ENCODE results near the gene KICS2.
"Not testable (repeated sequence)": the region's sequence is repeated elsewhere in the genome, so short reads cannot be mapped to it uniquely, and the experiment has no call there.

The KICS2 gene

DNA sequence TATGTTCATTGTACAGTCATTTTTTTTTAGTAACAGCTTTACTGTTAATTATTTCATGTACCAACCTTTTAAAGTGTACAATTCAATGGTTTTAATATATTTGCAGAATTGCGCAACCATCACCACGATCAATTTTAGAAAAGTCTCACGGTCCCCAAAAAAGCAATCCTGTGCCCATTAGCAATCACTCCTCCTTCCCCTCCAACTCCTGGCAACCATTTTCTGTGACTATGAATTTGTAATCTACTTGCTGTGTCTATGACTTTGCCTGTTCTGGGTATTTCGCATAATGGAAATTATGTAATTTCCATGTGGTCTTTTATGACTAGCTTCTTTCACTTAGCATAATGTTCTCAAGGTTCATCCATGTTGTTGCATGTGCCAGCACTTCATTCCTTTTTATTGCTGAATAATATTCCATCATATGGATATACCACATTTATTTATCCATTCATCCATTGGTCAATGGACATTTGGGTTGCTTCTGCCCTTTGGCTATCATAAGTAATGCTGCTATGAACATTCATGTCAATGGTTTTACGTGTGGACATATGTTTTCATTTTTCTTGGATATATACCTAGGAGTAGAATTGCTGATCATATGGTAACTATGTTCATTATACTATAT lies 9.9 kb downstream of the KICS2 start:
- no peak for DNase-seq

DNA sequence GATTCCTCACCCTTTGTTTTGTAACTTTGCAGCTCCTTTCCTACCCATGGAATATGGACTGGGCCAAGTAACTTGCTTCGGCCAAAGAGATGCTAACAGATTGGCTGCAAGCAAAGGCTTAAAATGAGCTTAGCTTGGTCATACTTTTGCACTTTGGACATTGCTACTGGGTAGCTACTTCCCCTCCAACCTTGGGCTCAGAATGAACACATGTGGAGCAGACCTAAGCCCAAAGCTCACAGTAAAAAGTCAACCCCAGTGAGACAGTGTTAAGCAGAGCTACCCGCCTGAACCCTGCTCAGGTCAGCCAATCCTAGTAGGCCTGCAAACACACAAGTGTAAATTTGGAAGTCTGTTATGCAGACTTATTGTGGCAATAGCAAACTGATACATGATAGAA lies 14.6 kb downstream of the KICS2 start:
- DNase-seq, result no peak

DNA sequence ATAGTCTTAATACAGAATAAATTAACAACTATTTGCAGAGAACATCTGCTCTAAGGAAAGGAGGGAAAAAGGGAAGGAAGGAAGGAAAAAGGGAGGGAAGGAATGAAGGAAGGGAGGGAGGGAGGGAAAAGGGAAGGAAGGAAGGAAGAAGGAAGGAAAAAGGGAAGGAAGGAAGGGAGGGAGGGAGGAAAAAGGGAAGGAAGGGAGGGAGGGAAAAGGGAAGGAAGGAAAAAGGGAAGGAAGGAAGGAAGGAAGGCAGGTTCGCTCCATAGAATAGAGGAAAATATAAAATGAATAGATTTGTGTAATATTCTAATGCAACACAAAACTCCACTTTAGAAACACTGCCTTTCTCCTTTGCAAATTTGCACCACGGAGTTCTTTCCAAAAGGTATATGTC lies 16.6 kb downstream of the KICS2 start:
- DNase-seq, result no peak

DNA sequence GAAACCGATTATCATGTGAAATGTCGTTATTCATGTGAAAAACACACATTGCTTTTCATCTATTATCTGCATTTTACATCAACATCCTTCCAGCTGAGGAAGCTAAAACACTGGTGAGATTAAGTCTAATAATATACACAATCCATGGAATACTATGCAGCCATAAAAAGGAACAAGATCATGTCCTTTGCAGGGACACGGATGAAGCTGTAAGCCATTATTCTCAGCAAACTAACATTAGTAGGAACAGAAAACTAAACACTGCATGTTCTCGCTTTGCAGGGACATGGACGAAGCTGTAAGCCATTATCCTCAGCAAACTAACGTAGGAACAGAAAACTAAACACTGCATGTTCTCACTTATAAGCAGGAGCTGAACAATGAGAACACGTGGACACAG lies 18.3 kb downstream of the KICS2 start:
- DNase-seq, result no peak

DNA sequence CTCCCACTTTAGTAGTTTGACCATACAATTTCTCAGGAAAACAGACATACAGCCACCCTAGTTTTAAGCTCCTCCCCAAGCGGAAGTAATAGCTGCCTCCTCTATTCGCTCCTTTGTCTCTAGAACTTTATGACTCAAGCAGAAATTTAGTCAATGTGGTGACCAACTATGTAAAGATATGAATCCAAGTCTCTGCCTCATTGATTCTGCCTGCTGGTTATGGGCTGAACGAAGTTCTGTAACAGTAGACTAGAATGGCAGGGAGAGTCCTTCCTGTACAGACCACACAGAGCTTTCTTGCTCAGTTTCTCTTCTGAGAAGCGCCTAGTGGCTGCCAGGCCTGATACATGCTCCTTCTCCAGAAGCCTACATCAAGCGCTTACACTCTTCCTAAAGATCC lies 19.1 kb downstream of the KICS2 start:
- DNase-seq, result no peak

DNA sequence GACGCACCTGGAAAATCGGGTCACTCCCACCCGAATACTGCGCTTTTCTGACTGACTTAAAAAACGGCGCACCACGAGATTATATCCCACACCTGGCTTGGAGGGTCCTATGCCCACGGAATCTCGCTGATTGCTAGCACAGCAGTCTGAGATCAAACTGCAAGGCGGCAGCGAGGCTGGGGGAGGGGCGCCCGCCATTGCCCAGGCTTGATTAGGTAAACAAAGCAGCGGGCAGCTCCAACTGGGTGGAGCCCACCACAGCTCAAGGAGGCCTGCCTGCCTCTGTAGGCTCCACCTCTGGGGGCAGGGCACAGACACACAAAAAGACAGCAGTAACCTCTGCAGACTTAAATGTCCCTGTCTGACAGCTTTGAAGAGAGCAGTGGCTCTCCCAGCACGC lies 26.3 kb downstream of the KICS2 start:
- not testable (repeated sequence) for DNase-seq

DNA sequence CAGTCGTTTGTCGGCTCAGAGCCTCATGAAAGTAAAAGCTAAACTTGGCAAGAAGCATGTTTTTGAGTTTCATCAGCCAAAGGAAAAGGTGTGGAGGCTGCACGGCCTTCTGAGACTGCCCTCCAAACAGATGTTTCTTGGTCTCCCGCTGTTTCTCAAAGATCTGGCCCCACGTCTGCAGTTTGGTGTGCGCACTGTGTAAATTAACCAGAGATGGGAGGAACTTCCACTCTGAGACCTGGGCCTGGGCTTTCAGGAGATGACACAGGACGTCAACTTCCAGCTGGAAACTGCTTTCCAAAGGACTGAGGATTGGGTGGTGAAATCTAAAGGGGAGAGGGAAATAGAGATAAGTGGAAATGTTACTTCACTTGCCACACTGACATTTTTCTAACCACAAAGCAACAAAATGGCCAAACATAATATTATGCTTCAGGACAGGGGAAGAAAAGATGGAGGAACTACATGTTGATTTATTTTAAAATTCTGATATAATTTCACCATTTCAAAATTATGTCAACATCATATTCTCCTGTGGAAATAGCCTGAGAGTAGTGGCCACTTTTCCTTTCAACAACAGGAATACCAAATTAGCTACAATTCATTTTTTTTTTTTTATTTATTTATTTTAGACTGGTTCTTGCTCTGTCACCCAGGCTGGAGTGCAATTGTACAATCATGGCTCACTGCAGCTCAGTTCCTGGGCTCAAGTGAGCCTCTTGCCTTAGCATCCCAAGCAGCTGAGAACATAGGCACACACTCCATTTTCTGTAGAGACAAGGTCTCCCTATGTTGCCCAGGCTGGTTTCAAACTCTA lies 27.6 kb downstream of the KICS2 start:
- DNase-seq, result no peak

DNA sequence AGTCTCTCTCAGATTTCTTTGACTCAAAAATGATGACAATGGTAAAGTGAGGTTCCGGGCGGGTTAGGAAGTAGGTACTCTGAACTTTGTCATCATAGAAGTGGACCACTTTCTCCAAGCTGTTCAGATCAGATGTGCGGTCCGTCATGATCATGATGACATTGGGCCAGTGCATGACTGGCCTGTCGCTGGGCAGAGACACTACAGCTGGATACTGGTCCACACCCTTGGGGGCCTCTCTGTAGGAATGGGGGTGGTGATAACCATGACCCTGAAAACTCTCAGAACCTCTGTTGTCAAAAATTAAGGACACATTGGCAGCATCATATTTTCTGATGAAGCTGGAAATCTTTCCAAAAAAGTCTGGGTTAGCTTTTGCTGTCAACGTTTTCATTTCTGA lies 28.2 kb downstream of the KICS2 start:
- no peak for DNase-seq

DNA sequence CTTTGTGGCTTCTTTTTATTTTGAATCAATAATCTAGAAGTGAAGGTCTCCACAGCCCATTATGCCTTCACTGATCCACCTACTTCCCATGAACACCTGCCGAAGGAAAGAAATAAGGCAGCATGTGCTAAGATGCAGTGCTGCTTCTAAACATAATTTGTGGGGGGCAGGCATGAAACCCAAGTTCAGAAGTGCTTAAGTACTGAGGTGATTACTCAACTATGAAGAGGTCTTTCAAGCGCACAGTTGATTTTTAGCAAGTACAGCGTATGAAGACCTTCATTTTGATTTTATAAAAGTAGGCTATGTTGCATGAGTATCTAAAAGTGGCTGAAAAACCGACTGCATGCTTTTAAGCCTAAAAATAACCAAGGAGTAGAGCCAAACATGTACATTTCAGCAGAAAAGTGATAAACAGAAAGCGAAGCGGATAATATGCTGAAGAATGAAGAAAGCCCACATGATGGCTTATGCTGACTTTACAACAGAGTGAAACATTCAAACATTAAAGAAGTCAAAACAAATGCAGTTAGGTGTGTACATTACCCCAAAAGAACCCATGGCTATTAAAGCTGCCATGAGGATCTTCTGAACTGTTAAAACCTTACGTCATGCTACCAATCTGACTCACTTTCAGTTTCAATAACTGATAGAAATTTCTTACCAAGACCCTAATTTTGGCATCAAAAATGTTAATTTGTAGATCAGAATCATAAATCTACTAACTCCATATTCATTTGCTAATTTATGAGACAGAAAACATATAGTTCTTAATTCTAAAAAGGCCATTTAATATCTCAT lies 29.3 kb downstream of the KICS2 start:
- no peak for DNase-seq

DNA sequence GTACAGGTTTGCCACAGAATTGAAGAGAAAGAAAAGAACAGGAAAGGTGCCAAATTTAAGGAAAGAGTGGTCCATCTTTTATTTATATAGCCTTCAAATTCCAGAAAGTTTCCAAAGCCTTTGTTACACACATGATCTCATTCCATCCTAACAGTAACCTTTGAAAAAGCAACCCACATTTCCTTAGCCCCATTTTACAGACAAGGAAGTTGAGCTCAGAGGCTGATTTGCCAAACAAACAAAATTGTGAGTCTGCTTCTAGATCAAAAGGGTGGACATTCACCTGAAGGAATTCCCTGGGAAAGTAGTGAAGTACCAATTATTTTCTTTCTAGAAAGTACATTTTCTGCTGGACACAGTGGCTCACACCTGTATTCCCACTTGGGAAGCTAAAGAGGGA lies 32.0 kb downstream of the KICS2 start:
- DNase-seq, result no peak

DNA sequence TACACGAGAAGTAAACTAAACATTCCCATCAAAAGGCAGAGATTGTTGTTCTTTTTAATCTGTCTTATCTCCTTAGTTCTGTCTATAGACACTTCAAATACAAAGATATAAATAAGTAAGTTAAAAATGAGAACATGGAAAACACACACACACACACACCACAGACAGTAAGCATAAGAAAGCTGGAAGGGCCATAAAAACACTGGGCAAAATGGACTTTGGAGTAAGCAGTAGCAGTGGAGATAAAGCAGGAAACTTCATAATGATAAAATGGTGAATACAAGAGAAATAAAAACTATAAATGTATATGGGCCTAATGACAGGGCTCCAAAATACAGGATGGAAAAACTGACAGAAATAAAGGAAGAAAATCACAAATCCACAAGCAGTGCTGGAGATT lies 32.6 kb downstream of the KICS2 start:
- no peak for DNase-seq

DNA sequence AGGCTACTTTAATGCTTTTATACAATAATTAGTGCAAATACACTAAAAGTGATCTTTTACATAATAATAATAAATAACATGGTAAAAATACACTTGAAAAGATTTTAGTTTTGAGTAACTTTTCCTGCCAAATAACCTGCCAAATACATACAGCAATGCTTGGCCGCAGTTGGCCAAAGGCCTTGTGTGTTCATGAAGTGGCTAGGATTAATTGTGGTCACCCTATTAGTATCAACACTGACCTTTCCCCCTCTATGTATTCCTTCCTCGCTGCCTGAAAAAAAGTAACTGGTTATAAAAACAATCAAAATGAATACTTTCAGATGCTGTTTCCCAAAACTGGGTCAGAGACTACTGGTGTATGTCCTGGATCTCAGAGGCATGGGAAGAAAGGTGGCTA lies 34.3 kb downstream of the KICS2 start:
- DNase-seq, result no peak

DNA sequence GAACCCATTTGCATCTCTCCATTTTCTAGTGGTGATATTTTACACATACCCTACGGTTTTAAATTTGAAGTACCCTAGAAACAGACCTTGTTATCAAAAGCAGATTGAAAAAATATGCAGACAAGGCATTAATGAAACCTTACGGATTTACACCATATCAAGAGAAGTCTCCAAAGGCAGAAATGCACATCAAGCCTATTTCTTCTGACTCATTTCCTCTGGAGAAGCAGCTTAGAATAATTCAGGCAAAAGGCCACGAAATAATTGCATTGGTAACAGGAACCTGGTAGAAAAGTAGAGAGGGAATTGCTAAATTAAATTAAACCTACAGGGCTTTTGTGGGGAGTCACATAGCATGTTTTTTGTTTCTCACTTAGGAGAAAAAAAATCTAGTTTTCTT lies 34.7 kb downstream of the KICS2 start:
- DNase-seq, result no peak

DNA sequence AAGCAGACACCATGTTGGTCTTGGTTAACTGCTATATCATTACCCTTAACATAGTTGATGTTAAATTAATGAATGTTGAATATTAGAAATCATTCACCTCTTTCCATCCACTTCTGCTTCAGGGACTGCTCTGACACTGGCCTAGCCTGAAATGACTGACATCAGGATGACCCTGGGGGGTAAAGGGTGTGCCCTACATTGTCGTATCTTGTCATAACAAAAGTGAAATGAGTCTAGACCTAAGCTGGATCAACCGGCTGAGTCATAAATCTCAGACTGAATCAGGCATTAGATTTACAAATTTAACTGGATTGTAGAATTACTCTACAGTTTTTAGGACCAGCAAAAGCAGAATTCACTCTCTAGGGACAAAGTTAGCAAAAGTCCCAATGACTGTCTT lies 35.3 kb downstream of the KICS2 start:
- no peak for DNase-seq

DNA sequence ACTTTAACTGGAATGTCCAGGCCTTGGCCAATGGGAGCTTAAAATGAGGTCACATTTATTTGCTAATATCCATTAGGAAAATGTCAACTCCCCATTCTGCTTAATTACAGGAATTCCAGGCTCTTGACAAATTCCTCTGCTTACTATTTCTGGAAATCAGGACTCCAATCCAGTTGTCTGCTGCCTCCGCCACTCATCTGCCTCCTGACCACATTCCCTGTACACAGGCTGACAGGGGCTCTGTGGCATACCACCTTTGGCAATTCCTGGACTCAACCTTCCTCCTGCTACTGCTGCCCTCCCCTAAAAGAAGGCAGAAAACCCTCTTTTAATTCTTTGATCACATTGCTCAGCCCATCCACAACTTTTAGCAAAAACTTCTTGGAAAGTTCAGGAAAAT lies 37.9 kb downstream of the KICS2 start:
- no peak for DNase-seq

DNA sequence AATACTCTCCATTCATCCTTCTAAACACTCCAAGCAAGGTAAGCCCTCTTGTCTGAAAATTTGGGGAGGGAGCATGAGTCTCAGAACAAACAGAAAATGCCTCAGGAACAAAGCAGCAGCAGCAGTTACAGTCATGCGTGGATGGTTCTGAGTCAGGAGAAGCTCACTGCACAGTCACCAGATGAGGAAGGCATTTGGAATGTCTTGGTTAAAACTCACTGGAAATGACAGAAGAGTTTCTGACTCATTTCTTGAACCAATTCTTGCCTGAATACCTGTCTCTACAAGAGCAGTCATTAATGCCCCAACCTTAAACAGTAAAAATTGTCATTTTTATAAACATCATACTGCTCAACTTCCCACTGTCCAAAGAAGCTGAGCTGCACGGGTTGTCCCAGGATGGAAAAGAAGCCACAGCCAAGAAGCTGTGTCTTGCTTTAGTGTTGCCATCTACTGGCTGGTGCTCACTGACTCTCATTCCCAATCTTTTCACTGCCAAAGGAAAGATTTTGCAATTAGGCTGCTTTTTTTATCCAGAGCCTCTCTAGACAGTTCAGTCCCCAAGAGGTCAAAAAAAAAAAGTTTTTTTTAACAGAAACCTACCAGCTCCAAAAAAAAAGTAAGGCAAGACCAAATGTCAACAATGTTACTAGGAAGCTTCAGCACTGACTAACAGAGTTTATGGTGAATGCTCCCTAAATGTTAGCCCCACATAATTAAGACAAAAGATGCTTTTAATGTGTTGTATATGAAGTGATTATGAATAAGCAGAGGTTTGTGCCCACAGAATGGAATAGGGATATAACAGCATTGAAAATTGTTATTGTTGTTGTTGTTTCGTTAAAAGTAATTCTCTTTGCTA lies 40.4 kb downstream of the KICS2 start:
- peak; percentile 7 for DNase-seq

DNA sequence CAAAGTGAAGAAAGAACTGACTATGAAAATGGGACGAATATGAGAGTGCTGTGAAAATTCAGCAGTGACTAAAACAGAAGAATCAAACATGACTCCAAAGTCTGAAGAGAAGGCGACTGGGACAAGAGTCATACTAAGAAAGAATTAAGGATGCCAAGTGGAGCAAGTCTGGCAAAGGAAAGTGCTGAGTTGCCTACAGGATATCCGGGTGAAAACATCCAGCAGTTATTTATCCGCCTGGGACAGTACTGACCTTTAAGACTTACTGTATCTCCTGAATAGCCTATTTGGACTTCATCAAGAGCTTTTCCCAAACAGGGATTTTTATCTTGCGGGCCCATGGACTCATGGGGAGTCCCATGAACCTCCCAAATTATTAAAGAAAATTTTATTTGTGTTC lies 41.1 kb downstream of the KICS2 start:
- no peak for DNase-seq

DNA sequence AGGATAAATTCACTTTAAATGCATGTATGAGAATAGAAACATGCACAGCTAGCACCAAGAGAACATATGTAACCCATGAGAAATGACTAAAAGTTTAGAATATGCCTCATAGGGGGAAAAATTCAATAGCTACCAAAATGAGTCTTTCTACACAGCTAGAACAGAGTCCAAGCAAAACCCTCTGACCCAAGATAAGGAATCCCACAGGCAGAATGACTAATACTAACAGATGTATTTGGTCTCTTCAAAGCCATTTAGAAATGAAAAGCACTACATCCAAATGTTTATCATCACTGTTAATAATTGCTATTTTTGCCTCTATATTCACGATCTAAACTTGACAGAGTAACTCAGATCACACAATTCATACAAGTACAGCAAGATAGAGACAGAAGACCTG lies 44.0 kb downstream of the KICS2 start:
- DNase-seq, result no peak

DNA sequence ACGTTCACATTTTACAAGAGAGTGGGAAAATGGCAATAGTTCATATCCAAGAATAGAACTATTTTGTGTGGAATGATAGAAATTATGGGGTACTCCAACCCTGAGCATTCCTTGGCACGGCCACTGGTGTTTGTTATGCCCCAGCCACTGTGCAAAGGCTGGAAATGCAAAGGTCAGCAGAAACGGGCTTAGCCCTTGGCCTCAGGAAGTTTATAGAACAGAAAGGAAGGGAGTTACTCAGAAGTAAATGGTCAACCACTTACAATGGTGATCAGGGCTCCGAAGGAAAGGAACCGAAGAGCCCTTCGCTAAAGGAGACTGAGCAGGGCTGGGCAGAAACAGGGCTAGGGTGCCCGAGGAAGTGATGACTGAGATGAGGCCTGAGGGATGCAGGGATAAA lies 45.1 kb downstream of the KICS2 start:
- DNase-seq, result no peak

DNA sequence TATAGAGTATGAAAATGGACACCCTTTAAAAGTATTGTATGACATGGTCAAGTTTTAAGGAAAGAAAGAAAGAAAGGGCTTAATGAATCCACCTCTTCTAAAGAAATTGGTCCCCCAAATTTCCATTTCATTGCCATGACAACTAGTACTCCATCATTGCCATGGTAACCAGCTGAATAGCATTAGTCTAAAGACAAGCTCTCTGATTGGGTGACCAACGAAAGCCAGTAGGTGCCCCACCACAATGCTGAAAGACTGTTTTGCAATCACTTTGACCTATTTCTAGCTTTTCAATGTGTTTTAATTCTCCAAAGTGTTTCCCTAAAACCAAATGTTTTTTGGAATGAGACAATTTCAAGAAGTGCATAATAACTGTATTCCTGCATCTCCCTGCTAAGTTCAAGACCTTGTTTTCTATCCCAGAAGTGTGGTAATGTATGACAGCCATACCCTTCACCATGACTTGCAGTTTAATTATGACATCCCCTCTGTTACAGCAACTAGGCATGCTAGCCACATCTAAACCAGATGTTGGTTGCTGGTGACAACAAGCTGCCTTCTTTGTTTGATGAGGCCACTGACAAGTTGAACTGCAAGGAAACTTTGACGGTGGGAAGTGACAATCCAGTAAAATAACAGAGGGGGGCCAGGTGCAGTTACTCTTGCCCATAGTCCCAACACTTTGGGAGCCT lies 46.7 kb downstream of the KICS2 start:
- no peak for DNase-seq

DNA sequence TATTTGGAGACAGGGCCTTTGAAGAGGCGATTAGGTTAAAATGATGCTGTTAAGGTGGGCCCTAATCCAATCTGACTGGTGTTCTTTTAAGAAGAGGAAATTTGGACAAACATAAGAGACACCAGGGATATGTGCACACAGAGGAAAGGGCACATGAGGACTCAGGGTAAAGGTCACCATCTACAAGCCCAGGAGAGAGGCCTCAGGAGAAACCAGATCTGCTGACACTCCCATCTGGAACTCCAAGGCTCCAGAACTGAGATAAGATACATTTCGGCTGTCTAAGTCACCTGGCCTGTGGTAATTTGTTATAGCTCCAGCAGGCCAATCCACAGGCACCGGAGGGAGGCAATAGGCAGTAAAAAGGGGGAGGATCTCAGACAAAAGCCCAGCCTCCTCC lies 48.6 kb downstream of the KICS2 start:
- no peak for DNase-seq

Data from NCI-H2171 (cell line).